ENCODE measurements around the gene PSMA2. TPM values are rescaled to one million over a fixed set of nuclear protein-coding genes. Genes with fewer than 3 reads are reported as not detected.

Gene PSMA2
- total RNA-seq: 202 and 209 TPM in 2 replicates

DNA sequence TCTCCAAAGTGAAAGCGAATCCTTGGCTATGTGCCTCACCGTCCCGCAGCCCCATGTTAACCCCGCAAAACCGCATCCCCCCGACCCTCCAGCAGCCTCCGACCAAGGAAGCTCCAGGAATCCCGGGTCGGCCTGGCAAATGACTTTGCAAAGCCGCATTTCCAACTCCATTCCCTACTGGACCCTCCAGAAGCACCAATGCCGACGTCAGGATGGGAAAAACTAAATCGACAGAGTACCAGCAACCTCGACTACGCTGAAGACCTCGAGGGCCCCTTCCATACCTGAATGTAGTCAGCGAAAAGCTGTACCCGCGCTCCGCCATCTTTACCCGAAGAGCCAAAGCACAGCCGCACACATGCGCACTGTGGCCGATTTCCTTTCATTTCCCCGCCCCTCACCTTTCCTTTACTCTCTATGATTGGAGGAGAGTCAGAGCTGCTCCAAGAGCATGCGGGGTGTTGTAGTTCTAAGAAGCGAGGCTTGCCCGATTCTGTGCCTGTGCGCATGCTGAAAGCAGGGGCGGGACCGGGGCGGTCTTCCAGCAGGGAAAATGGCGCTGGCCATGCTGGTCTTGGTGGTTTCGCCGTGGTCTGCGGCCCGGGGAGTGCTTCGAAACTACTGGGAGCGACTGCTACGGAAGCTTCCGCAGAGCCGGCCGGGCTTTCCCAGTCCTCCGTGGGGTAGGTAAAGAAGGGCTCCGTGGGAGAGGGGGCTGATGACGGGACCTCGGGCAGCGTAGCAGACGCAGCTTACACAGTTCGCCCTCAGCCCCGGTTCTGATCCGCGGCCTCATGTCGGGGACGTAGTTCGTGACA is at the start of gene PSMA2, which contains the start of gene MRPL32:
TSS of gene PSMA2 (minus strand) at position 341 of the 818 bp plus-strand sequence. CDS start at position 325, 16 bp downstream.
TSS of gene MRPL32 (plus strand) at position 543 of the 818 bp plus-strand sequence. CDS start at position 554, 11 bp downstream.
- peak within 1 kb of the TSS; percentile 97 for H3K4me3 Mint-ChIP-seq
- H3K4me1 Mint-ChIP-seq: peaks cover 53% of the 10 kb centered on the region
- peak within 1 kb of the TSS; percentile 99 for H3K27ac Mint-ChIP-seq
- DNase-seq: peak; percentile 99
- peaks cover 47% of the 10 kb centered on the region for H3K36me3 Mint-ChIP-seq (ENCODE audit: low read depth)
- no peaks in the 10 kb centered on the region for H3K27me3 Mint-ChIP-seq
- intact Hi-C loops (cut with micrococcal nuclease): loop anchor here (1.0 to 10.0 kb wide), 5 partner anchors 8 to 1047 kb away; partner anchors contain the start of genes C7orf25 and STK17A
- no peaks in the 10 kb centered on the region for H3K9me3 Mint-ChIP-seq

- peaks cover 12% of the 10 kb centered on the region for H3K27me3 Mint-ChIP-seq
- H3K4me3 Mint-ChIP-seq: no peak overlapping the region
- peaks cover 12% of the 10 kb centered on the region for H3K9me3 Mint-ChIP-seq
- intact Hi-C loops (cut with micrococcal nuclease): no loop called here
- no peaks in the 10 kb centered on the region for H3K36me3 Mint-ChIP-seq (ENCODE audit: low read depth)
- no peak overlapping the region for H3K27ac Mint-ChIP-seq
- H3K4me1 Mint-ChIP-seq: no peaks in the 10 kb centered on the region
- DNase-seq: no peak
These were observed 49.6 kb upstream of the PSMA2 start for GRCh38 chr7:42981601-42982000.

DNA sequence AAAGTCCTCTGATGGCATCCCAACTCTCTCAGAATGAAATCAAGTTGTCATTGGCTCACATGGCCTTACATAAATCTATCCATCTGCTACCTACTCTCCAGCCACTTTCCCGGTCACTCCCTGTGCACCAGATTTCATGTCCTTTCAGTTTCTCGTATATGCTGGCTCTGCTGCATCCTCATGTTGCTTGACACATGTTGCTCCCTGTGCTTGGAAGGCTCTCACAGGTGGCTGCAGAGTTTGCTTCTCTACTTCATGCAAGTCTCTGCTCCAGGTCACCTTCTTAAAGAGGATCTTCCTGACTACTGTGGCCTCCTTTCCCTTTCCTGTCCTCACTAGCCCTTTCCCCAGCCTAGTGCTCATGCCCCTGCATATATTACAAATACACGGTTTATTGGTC is 48.5 kb upstream of the PSMA2 start:
- intact Hi-C loops (cut with micrococcal nuclease): no loop called here
- DNase-seq: no peak
- Mint-ChIP-seq H3K4me3 (no peak overlapping the region), H3K27ac (no peak overlapping the region), H3K36me3 (ENCODE audit: low read depth) (no peaks in the 10 kb centered on the region), H3K9me3 (peaks cover 12% of the 10 kb centered on the region), H3K4me1 (no peaks in the 10 kb centered on the region), H3K27me3 (peaks cover 14% of the 10 kb centered on the region)

DNA sequence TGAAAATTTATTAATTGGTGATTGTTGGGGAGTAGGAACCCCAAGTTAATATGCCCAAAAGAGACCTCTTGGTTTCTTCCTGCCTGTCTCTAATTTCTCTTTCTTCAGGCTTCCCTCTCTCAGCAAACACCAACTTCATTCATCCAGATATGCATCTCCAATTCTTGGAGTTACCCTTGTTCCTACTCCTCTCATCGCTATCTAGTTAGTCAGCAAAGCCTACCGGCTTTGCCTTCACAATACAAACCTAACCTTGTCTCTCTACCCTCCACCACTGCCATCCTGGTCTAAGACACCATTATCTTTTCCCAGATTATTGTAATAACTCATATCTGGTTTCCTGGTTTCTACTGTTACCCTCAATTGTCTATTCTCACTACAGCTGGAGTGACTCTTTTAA is 48.1 kb upstream of the PSMA2 start:
- H3K4me3 Mint-ChIP-seq: no peak overlapping the region
- H3K9me3 Mint-ChIP-seq: peaks cover 11% of the 10 kb centered on the region
- no peaks in the 10 kb centered on the region for H3K4me1 Mint-ChIP-seq
- intact Hi-C loops (cut with micrococcal nuclease): no loop called here
- no peak for DNase-seq
- H3K27me3 Mint-ChIP-seq: peaks cover 14% of the 10 kb centered on the region
- no peak overlapping the region for H3K27ac Mint-ChIP-seq
- H3K36me3 Mint-ChIP-seq (ENCODE audit: low read depth): no peaks in the 10 kb centered on the region

- H3K36me3 Mint-ChIP-seq (ENCODE audit: low read depth): no peaks in the 10 kb centered on the region
- intact Hi-C loops (cut with micrococcal nuclease): no loop called here
- no peaks in the 10 kb centered on the region for H3K4me1 Mint-ChIP-seq
- H3K27me3 Mint-ChIP-seq: peaks cover 12% of the 10 kb centered on the region
- H3K4me3 Mint-ChIP-seq: no peak overlapping the region
- DNase-seq: no peak
- H3K9me3 Mint-ChIP-seq: peaks cover 4% of the 10 kb centered on the region
- no peak overlapping the region for H3K27ac Mint-ChIP-seq
These were observed 46.5 kb upstream of the PSMA2 start for GRCh38 chr7:42978496-42978895.

DNA sequence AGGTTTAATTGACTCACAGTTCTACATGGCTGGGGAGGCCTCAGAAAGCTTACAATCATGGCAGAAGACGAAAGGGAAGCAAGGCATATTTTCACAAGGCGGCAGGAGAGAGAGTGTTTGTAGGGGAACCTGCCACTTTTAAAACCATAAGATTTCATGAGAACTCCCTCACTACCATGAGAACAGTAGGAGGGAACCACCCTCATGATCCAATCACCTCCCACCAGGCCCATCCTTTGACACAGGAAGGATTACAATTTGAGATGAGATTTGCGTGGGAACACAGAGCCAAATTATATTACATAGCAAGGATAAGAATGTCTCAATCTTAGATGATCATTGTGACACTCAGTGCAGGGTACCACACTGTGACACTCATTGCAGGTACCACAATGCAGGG is 44.4 kb upstream of the PSMA2 start:
- Mint-ChIP-seq H3K27ac (no peak overlapping the region), H3K4me1 (no peaks in the 10 kb centered on the region), H3K36me3 (ENCODE audit: low read depth) (no peaks in the 10 kb centered on the region), H3K27me3 (peaks cover 12% of the 10 kb centered on the region), H3K4me3 (no peak overlapping the region), H3K9me3 (peaks cover 4% of the 10 kb centered on the region)
- DNase-seq: no peak
- intact Hi-C loops (cut with micrococcal nuclease): no loop called here

DNA sequence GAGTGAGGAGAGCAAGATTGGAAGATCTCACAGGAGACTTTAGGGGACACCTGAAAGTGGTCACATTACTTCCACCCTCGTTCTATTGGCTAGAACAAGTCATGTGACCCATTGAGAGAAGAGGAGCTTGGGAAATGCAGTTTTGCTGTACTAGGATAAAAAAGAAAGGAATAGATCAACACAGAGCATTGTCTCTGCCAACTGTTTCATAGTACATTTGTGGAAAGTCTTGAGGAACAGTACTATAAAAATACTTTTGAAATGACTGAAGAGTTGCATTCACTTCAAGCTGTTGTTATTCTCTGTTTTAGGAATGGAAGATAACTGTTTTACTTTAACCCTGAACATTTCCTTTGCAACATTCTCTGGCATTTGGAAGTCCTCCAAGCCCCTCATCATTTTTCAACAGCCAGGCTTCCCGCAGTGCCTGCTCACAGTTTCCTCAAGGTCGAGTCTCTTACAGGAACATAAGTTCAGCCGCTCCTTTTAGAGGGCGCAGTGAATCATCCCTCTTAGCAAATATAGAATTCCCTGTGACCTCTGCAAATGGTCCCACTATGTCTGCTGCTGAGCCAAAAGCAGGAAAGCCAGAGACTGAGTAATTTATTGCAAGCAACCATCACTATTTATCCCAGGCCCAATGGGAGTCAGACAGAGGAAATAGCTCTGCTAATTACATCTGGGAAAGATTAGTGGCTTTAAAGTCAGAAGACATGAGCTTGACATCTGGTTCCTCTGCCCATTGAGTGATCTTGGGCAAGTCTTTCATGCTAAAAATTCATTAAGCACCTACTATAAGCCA is 40.9 kb upstream of the PSMA2 start:
- Mint-ChIP-seq H3K4me1 (no peaks in the 10 kb centered on the region), H3K27ac (no peak overlapping the region), H3K27me3 (peaks cover 4% of the 10 kb centered on the region), H3K9me3 (peaks cover 2% of the 10 kb centered on the region), H3K36me3 (ENCODE audit: low read depth) (no peaks in the 10 kb centered on the region), H3K4me3 (no peak overlapping the region)
- intact Hi-C loops (cut with micrococcal nuclease): no loop called here
- DNase-seq: no peak

DNA sequence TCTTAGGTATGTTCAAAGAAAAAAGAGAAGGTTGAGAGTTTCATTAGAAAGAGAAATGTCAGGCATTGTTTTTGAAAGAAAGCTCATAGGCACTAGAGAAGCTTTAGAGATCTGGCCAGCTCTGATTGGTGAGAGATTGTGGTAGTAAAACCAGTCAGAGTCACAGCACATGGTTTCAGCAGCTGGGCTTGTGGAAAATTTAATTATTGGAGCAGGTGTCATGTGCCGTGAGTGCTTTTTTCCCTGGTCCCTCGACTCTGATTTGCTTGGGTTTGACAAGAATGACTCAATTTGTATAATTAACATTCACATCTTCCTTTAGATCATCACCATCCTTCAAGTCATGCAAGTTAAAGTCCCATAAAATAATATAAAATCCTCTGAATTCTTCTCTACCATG is 35.4 kb upstream of the PSMA2 start:
- Mint-ChIP-seq H3K27me3 (no peaks in the 10 kb centered on the region), H3K9me3 (peaks cover 2% of the 10 kb centered on the region), H3K4me3 (no peak overlapping the region), H3K36me3 (ENCODE audit: low read depth) (no peaks in the 10 kb centered on the region), H3K27ac (no peak overlapping the region), H3K4me1 (peaks cover 9% of the 10 kb centered on the region)
- no peak for DNase-seq
- intact Hi-C loops (cut with micrococcal nuclease): no loop called here

DNA sequence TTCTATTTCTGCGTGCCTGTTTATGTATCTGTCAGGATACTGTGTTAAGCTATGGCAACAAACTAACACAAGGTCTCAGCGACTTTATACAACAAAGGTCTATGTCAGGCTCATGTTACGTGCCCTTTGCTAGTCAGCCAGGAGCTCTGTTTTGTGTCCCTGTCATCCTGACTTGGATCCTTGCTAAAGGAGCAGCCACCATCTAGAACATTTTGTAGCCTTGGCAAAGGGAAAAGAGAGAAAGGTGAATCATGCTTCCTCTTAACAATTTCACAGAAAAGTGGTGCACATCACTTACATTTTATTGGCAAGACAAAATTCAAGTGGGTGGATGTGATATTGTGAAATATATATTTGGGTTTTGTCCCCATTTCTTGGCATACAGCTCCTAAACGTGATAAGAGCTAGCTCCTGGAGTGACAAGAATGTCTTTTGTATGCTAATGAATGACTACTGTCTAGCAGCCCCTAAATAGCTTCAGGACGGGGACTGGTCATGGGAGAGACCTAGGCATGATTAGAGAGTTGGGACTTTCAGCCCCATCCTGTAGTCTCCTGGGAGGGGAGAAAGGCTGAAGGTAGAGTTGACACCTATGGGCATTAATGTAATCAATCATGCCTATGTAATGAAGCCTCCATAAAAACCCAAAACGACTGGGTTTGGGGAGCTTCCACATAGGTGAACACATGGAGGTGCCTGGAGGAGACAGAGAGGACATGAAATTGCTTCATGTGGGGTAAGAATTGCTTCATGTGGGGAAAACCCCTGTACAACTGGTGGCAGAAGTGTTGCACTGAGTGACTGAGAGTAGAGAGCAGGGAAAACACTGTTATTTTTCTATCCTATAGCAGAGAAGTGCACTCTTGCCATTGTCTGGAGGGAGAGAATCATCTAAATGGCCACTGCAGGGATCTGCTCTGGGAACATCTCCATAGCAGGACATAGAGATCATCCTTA is 33.2 kb upstream of the PSMA2 start:
- H3K4me1 Mint-ChIP-seq: peaks cover 9% of the 10 kb centered on the region
- H3K9me3 Mint-ChIP-seq: no peaks in the 10 kb centered on the region
- H3K4me3 Mint-ChIP-seq: no peak overlapping the region
- no peak overlapping the region for H3K27ac Mint-ChIP-seq
- H3K36me3 Mint-ChIP-seq (ENCODE audit: low read depth): no peaks in the 10 kb centered on the region
- DNase-seq: no peak
- no peaks in the 10 kb centered on the region for H3K27me3 Mint-ChIP-seq
- intact Hi-C loops (cut with micrococcal nuclease): no loop called here

DNA sequence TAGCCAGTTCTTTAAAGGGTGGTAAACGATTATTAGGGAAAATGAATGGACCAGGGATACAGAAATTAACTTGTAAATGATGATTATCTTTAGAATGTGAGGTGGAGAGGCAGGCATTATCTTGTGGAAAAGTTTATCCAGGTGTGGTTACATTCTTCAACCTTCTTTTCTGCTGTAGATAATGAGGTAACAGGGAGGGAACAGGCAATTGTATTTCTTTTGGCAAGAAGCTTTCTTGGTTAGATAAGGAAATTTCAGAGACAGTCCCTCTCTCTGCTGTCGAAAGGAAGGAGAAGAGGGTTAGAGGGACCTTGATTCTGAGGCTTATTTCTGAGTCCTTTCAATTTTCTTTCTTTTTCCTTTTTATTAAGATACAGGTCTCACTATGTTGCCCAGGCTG is 32.3 kb upstream of the PSMA2 start:
- Mint-ChIP-seq H3K27me3 (peaks cover 2% of the 10 kb centered on the region), H3K27ac (no peak overlapping the region), H3K4me1 (peaks cover 9% of the 10 kb centered on the region), H3K9me3 (no peaks in the 10 kb centered on the region), H3K4me3 (no peak overlapping the region), H3K36me3 (ENCODE audit: low read depth) (no peaks in the 10 kb centered on the region)
- no peak for DNase-seq
- intact Hi-C loops (cut with micrococcal nuclease): no loop called here

GRCh38 chr7:42961170-42961569 is 29.2 kb upstream of the PSMA2 start:
- no peak overlapping the region for H3K4me3 Mint-ChIP-seq
- intact Hi-C loops (cut with micrococcal nuclease): no loop called here
- H3K36me3 Mint-ChIP-seq (ENCODE audit: low read depth): no peaks in the 10 kb centered on the region
- H3K4me1 Mint-ChIP-seq: peaks cover 9% of the 10 kb centered on the region
- no peak overlapping the region for H3K27ac Mint-ChIP-seq
- no peak for DNase-seq
- no peaks in the 10 kb centered on the region for H3K9me3 Mint-ChIP-seq
- H3K27me3 Mint-ChIP-seq: peaks cover 2% of the 10 kb centered on the region

DNA sequence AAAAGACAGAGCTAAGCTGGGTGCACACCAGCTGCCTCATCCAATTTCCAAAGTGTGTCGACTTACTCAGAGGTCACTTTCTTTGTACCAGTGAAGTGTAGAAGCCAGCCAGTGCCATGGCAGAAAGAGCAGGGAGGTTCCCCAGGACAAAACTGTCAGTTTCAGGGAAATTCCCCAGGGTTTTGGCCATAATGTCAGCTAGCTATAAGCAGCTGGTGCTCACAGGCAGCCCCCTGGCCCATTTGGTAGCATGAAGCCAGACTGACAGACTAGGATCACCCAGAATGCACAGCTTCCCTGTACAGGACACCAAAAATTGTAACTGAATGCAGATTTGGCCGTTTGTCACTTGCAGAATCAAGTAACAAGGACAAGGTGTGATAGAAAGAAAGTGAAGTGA is 28.8 kb upstream of the PSMA2 start:
- no peaks in the 10 kb centered on the region for H3K9me3 Mint-ChIP-seq
- no peaks in the 10 kb centered on the region for H3K36me3 Mint-ChIP-seq (ENCODE audit: low read depth)
- peaks cover 9% of the 10 kb centered on the region for H3K4me1 Mint-ChIP-seq
- H3K27ac Mint-ChIP-seq: no peak overlapping the region
- intact Hi-C loops (cut with micrococcal nuclease): no loop called here
- no peak for DNase-seq
- H3K4me3 Mint-ChIP-seq: no peak overlapping the region
- H3K27me3 Mint-ChIP-seq: peaks cover 2% of the 10 kb centered on the region

DNA sequence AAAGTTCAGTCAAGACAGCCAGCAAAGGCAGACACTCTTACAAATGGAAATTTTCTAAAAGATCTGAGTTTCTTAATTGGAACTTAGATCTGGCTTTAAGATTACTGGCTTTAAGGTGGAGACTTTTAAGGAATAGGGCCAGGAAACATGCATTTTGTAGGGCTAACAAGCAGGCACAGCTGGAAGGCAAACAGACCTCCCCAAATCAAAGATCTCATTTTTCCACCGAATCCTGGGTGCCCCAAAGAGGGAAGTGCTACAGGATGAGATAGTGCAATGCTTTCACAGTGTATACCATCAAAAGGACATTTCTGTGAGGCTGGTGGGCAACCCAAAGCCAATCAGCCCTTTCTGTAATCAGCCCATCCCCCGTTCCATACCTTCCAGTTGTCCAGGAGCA is 27.6 kb upstream of the PSMA2 start:
- intact Hi-C loops (cut with micrococcal nuclease): no loop called here
- Mint-ChIP-seq H3K27ac (no peak overlapping the region), H3K9me3 (no peaks in the 10 kb centered on the region), H3K4me3 (no peak overlapping the region), H3K27me3 (peaks cover 2% of the 10 kb centered on the region), H3K36me3 (ENCODE audit: low read depth) (no peaks in the 10 kb centered on the region), H3K4me1 (no peaks in the 10 kb centered on the region)
- no peak for DNase-seq
